Lower leg skin (tissue), 4 donors: ENCODE data around the gene MRPS9. TPM values are rescaled to one million over a fixed set of nuclear protein-coding genes. Genes with fewer than 3 reads are reported as not detected.

Experiments used
- DNase-seq, 2 donors: peaks; one replicate each; pipeline ENCODE4 v3.0.0-alpha.2; 2019; ENCODE audit warnings: low spot score in 2 of 2
- H3K4me3 ChIP-seq: fragments of 200-600 bp; sonication (generic); 2 replicates; pipeline ENCODE4 v1.5.1; 2017; ENCODE audit warnings: mild to moderate bottlenecking, low read depth; ENCODE audit not compliant: poor library complexity, severe bottlenecking
- CTCF ChIP-seq, 3 donors: fragments of 450-650 bp; IDR thresholded peaks; one replicate each; pipeline ENCODE4 v1.5.1; 2016; ENCODE audit warnings: antibody characterized with exemption in 3 of 3, mild to moderate bottlenecking in 3 of 3, moderate library complexity in 2 of 3
- POLR2A ChIP-seq, 2 donors: fragments of 450-650 bp; IDR thresholded peaks; one replicate each; pipeline ENCODE4 v1.6.1; 2016 to 2017; ENCODE audit warnings: antibody characterized with exemption in 2 of 2, mild to moderate bottlenecking in 1 of 2, moderate library complexity in 1 of 2
- WGBS, 2 donors: methylation state at CpG; one replicate each; pipeline ENCODE4 v1.1.5; 2018; 5-methylcytosine and 5-hydroxymethylcytosine counted together
- intact Hi-C: fragments of 100-400 bp; cut with DNase I; formaldehyde crosslinking; loops from one replicate; pipeline ENCODE4 v1.15.0; 2023; ENCODE audit warnings: low total_unique reads
- total RNA-seq, 4 donors: library from RNA; depleted of rRNA; stranded (reverse); fragments of >200 nt; gene quantifications; one replicate each; pipeline ENCODE4 v1.1.0, GENCODE V29; 2016

The MRPS9 gene
- total RNA-seq, 4 donors from 2014 or later, result 16.1 to 20.0 (median 17.3) TPM

- TF ChIP-seq CTCF (IDR thresholded peaks at IDR 0.05), result no peak
- no peak for TF ChIP-seq POLR2A (IDR thresholded peaks at IDR 0.05)
- H3K4me3 ChIP-seq, result no peak overlapping the region
- 32 to 36% methylated on average over 6 of the region's 6 CpGs for WGBS, 2 donors
- intact Hi-C loops, result no loop called here
- no peak for DNase-seq
These were observed 105.2 kb downstream of the MRPS9 start for GRCh38 chr2:105143094-105143466.

GRCh38 chr2:105143467-105144151, 105.7 kb downstream of the MRPS9 start:
- DNase-seq, result peak in 1 of 2 donors; percentile 42
- intact Hi-C loops, result no loop called here
- 2 to 3% methylated on average over 20 to 41 of the region's 53 CpGs for WGBS, 2 donors
- TF ChIP-seq CTCF (IDR thresholded peaks at IDR 0.05) (no peak), POLR2A (IDR thresholded peaks at IDR 0.05) (no peak)
- H3K4me3 ChIP-seq, result peak overlapping the region; percentile 19

DNA sequence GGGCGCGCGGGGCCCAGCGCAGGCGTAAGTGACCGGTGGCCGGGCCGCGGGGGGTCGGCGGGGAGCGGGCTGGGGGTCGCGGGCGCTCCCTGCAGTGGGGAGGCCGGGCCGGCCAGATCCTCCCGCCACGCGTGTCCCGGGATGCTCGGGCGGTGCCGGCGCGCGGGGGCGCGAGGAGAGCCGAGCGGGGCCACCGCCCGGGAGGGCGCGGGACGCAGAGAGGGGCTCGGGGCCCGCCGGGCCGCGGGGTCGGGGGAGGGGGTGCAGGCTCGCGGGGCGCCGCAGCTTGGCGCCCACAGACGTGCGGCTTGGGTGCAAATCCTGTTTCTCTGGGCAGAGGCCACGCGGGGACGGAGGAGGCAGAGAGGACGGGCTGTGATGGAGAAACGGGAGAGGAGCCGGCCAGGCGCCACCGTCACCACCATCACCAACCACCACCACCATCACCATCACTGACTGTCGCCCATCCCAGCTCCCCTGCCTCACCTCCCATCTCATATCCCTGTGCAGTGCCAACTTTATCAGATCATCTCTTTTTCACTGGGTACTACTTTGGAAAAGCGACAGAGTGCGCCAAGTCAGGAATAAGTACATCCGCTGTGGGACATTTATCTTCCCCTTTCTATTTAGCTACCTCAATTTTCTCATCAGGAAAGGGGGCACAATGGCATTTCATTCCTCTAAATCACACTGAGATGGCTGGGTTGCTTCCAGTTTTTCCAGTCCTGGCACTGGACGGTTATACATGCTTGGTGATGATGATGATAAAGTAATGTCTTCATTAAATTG, 106.5 kb downstream of the MRPS9 start:
- 8 to 11% methylated on average over 18 of the region's 62 CpGs for WGBS, 2 donors
- intact Hi-C loops, result no loop called here
- H3K4me3 ChIP-seq, result no peak overlapping the region
- TF ChIP-seq CTCF (IDR thresholded peaks at IDR 0.05), result no peak
- no peak for TF ChIP-seq POLR2A (IDR thresholded peaks at IDR 0.05)
- DNase-seq, result no peak

GRCh38 chr2:105144941-105145300, 107.1 kb downstream of the MRPS9 start:
- no peak overlapping the region for H3K4me3 ChIP-seq
- no peak for DNase-seq
- intact Hi-C loops, result no loop called here
- no peak for TF ChIP-seq POLR2A (IDR thresholded peaks at IDR 0.05)
- 39 to 44% methylated on average over 2 of the region's 2 CpGs for WGBS, 2 donors

GRCh38 chr2:105149272-105149671, 111.4 kb downstream of the MRPS9 start:
- no peak for DNase-seq
- no peak overlapping the region for H3K4me3 ChIP-seq
- intact Hi-C loops, result no loop called here
- WGBS, 2 donors, result 62 to 86% methylated on average over 1 of the region's 1 CpG
- peak in 1 of 3 donors; percentile 29 for TF ChIP-seq CTCF (IDR thresholded peaks at IDR 0.05)
- no peak for TF ChIP-seq POLR2A (IDR thresholded peaks at IDR 0.05)

Other genes starting within 250 kb of the MRPS9 start
- gene POU3F3, start 184.0 kb upstream of the MRPS9 start, total RNA-seq, result 1 to 10 TPM in 3 of 4 donors, under 1 TPM in 1; 0.84 to 3.5 (median 2.1) TPM
- gene GPR45, start 203.7 kb downstream of the MRPS9 start, total RNA-seq, result not detected